Activated naive CD8-positive, alpha-beta T cell (primary cell): ENCODE data around the gene CACNG8.
"Not testable (repeated sequence)": the region's sequence is repeated elsewhere in the genome, so short reads cannot be mapped to it uniquely, and the experiment has no call there.

Source experiments
- H3K27ac Mint-ChIP-seq: one replicate; pipeline ENCODE4 v1.8.0; 2021; ENCODE audit warnings: mixed read lengths
- H3K27me3 Mint-ChIP-seq: one replicate; pipeline ENCODE4 v1.8.0; 2021; ENCODE audit warnings: mixed read lengths
- H3K36me3 Mint-ChIP-seq: one replicate; pipeline ENCODE4 v1.8.0; 2021; ENCODE audit warnings: mixed read lengths
- H3K4me1 Mint-ChIP-seq: one replicate; pipeline ENCODE4 v1.8.0; 2021; ENCODE audit warnings: low read depth, mixed read lengths
- H3K4me3 Mint-ChIP-seq: one replicate; pipeline ENCODE4 v1.8.0; 2021; ENCODE audit warnings: mild to moderate bottlenecking, mixed read lengths
- H3K9me3 Mint-ChIP-seq: one replicate; pipeline ENCODE4 v1.8.0; 2021; ENCODE audit warnings: low read depth, mixed read lengths

CACNG8 gene

DNA sequence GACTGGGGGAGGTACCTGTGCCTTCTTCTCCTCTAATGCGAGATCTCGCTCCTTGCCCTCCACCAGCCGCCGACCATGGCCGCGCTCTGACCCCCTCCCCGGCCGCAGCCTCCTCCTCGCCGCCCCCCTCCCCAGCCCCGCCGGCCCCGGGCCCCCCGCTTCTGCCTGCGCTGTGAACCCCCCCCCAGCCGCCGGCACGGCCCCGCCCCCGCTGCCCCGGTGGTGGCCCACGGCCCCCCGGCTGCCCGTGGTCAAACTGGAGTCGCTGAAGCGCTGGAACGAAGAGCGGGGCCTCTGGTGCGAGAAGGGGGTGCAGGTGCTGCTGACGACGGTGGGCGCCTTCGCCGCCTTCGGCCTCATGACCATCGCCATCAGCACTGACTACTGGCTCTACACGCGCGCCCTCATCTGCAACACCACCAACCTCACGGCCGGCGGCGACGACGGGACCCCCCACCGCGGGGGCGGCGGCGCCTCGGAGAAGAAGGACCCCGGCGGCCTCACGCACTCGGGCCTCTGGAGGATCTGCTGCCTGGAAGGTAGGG, at the start of gene CACNG8:
Gene CACNG8, plus strand, starts transcription at position 51 of the 545 bp plus-strand sequence.
- Mint-ChIP-seq H3K27ac (no peak within 1 kb of the TSS), H3K4me3 (no peak within 1 kb of the TSS), H3K4me1 (peaks cover 19% of the 10 kb centered on the region), H3K9me3 (no peaks in the 10 kb centered on the region), H3K27me3 (peaks cover 47% of the 10 kb centered on the region), H3K36me3 (no peaks in the 10 kb centered on the region)

DNA sequence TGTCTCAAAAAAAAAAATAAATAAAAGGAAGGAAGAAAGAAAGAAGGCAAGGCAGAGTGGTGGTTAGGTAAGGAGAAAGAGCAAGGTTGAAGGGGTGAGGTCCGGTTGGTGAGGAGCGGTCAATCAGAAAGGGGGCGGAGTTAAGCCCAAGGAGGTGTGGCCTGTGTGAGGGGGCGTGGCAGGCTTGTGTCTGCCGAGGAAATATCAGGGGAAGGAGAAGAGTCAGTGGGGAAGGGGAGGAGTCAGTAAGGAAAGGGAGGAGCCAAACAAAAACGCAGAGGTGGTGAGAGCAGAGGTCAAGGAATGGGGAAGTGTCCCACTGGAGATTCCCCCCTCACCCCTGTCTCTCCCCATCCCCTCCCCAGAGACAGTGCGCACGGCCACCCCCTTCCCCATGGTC, 47.7 kb upstream of the CACNG8 start:
- Mint-ChIP-seq H3K27me3 (peaks cover 28% of the 10 kb centered on the region), H3K27ac (no peak overlapping the region), H3K9me3 (no peaks in the 10 kb centered on the region), H3K4me1 (peaks cover under 1% of the 10 kb centered on the region), H3K36me3 (no peaks in the 10 kb centered on the region), H3K4me3 (no peak overlapping the region)

DNA sequence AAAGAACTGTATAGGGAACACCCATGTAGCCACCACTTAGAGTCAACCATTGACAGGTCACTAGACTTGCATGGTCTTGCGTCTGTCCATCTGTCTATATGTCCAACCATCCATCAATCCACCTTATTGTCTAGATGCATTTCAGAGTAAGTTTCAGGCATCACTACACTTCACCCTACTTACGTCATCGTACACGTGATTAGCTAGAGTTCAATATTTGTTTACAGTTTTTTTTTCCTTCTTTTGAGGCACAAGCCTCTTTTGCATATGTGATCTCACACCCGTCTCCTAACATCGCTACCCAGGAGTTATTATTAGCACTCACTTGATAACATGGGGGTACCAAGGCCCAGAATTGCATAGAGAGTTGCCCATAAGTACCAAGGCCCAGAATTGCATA, 46.7 kb upstream of the CACNG8 start:
- no peak overlapping the region for H3K4me3 Mint-ChIP-seq
- peaks cover 22% of the 10 kb centered on the region for H3K27me3 Mint-ChIP-seq
- H3K27ac Mint-ChIP-seq = no peak overlapping the region
- H3K4me1 Mint-ChIP-seq = no peaks in the 10 kb centered on the region
- no peaks in the 10 kb centered on the region for H3K9me3 Mint-ChIP-seq
- H3K36me3 Mint-ChIP-seq = no peaks in the 10 kb centered on the region

DNA sequence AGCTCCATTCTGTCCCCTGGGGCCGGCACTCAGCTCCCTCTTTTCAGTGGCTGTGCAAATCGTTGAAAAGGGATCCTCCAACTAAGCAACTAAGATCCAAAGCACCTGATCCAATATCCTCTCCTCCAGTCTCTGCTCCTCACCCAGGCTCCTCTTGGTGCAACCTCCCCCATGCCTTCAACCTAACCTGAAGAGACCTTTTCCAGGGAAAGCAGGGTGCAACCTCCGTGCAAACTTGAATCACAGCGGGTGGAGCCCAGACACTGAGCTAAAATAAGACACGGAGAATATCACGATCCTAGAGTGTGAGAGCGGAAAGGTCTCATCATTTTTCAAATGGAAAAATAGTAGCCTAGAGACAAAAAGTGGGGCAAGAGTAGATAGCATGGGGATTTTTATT, 45.4 kb upstream of the CACNG8 start:
- no peaks in the 10 kb centered on the region for H3K36me3 Mint-ChIP-seq
- no peaks in the 10 kb centered on the region for H3K4me1 Mint-ChIP-seq
- peaks cover 10% of the 10 kb centered on the region for H3K27me3 Mint-ChIP-seq
- no peaks in the 10 kb centered on the region for H3K9me3 Mint-ChIP-seq
- H3K27ac Mint-ChIP-seq = no peak overlapping the region
- no peak overlapping the region for H3K4me3 Mint-ChIP-seq

DNA sequence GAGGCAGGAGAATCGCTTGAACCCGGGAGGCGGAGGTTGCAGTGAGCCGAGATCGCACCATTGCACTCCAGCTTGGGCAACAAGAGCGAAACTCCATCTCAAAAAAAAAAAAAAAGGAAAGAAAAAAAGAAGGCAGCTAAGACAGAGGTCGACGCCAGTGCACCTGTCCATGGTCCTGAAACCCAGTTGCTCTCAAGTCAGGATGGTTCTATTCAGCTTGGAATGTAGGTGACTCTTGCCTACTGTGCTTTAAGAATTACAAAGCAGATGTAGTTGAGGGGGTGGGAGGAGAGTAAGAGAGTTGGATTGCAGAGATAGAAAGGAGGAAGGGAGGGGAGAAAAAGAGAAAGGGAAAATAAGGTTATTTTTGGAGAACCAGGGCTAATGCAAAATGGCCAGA, 35.0 kb upstream of the CACNG8 start:
- Mint-ChIP-seq H3K9me3 (no peaks in the 10 kb centered on the region), H3K4me3 (no peak overlapping the region), H3K27me3 (peaks cover 9% of the 10 kb centered on the region), H3K27ac (no peak overlapping the region), H3K36me3 (no peaks in the 10 kb centered on the region), H3K4me1 (no peaks in the 10 kb centered on the region)

DNA sequence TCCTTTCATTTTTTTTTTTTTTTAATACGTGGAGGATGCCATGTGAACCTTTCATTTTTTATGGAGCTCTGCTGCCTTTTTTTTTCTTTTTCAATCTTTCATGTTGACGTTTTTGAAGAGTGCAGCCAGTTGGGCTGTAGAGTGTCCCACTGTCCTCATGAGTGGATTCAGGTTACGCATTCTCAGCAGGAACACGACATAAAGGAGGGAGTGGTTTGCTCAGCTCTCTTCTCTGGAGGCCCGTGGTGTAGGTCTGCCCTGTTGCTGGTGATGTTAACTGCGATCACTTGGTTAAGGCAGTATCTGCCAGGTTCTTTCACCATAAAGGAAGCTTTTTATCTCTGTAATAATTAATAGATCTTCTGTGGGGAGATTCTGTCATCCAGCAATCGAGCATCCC, 26.7 kb upstream of the CACNG8 start:
- no peaks in the 10 kb centered on the region for H3K9me3 Mint-ChIP-seq
- H3K4me3 Mint-ChIP-seq = no peak overlapping the region
- H3K4me1 Mint-ChIP-seq = no peaks in the 10 kb centered on the region
- H3K27me3 Mint-ChIP-seq = peaks cover 23% of the 10 kb centered on the region
- H3K27ac Mint-ChIP-seq = no peak overlapping the region
- no peaks in the 10 kb centered on the region for H3K36me3 Mint-ChIP-seq

DNA sequence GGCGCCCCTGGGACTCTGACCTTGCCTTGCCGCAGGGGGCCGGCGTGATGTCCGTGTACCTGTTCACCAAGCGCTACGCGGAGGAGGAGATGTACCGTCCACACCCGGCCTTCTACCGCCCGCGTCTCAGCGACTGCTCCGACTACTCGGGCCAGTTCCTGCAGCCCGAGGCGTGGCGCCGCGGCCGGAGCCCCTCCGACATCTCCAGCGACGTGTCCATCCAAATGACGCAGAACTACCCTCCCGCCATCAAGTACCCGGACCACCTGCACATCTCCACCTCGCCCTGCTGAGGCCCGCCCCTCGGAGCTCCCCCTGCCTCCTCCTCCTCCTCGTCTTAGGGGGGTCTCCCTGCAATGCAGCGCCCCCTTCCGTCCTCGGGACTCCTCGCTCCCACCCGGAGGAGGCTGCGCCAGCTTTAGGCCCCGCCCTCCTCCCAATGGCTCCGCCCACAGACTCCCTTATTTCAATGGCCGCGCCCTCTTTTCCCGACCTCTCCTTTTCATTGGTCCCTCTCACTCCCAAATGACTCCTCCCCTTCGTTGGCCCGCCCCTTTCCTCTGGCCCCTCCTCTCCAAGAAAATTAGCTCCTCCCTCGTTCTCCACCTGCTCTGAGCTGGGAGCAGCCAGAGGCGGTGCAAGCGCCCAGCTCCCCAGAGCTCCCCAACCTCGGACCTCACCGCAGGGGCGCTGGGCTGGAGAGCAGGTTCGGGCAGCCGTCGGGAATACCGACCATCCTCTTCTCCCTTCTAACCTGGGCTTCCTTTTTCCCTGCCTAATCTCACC, 20.5 kb upstream of the CACNG8 start:
- no peak overlapping the region for H3K4me3 Mint-ChIP-seq
- peaks cover 2% of the 10 kb centered on the region for H3K4me1 Mint-ChIP-seq
- no peaks in the 10 kb centered on the region for H3K9me3 Mint-ChIP-seq
- H3K27me3 Mint-ChIP-seq = peaks cover 46% of the 10 kb centered on the region
- H3K36me3 Mint-ChIP-seq = no peaks in the 10 kb centered on the region
- H3K27ac Mint-ChIP-seq = no peak overlapping the region

DNA sequence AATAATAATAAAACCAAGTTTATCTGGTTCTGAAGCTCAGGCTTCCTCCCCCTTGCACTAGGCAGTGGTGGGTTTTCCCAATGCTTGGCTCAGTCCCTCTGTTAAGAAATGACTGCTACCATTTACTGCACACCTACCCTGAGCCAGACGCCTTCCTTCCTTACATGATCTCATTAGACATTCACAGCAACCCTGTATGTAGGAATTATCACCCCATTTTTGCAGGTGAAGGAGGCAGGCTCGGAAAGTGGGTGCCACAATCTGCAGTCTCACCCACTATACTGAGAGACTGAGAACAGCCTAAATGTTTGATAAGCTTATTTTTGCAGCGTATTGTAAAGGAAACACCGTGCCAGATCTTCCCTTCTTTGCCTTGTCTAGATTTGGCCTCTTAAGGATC, 18.3 kb upstream of the CACNG8 start:
- H3K27me3 Mint-ChIP-seq = peaks cover 42% of the 10 kb centered on the region
- H3K27ac Mint-ChIP-seq = no peak overlapping the region
- no peak overlapping the region for H3K4me3 Mint-ChIP-seq
- H3K36me3 Mint-ChIP-seq = no peaks in the 10 kb centered on the region
- no peaks in the 10 kb centered on the region for H3K9me3 Mint-ChIP-seq
- peaks cover 2% of the 10 kb centered on the region for H3K4me1 Mint-ChIP-seq

DNA sequence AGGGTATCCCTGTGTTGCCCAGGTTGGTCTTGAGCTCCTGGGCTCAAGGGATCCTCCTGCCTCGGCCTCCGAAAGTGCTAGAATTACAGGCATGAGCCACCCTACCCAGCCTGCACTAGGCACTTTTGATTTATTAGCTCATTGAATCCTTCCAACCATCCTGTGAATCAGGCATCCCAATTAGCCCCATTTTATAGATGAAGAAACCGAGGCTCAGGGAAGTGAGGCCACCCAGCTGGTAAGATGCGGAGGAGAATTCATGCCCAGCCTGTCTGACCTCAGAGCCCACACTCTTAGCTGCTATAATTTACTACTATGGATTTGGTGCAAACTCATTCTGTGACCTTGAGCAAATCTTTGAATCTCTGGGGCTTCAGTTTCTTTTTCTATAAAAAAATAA, 17.8 kb upstream of the CACNG8 start:
- no peaks in the 10 kb centered on the region for H3K36me3 Mint-ChIP-seq
- peaks cover 37% of the 10 kb centered on the region for H3K27me3 Mint-ChIP-seq
- peaks cover 2% of the 10 kb centered on the region for H3K4me1 Mint-ChIP-seq
- no peak overlapping the region for H3K27ac Mint-ChIP-seq
- H3K4me3 Mint-ChIP-seq = no peak overlapping the region
- no peaks in the 10 kb centered on the region for H3K9me3 Mint-ChIP-seq

DNA sequence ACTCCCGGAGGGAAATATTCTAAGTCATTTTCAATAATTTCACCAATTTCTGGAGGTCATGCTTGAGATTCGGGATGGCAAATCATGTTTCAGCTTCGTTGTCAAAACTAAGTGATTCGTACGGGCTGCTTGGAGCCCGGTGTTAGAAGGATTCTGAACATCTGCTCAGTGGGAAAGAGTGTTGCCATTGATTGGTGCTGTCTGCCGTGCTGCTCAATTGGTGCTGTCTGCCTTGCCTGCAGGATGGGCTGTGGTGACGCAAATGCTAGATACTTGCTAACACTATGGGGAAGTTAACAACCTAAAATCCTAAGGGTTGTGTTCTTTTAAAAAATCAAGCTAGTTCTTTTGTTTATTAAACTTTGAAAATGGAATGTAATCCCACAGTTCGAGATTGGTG, 17.3 kb upstream of the CACNG8 start:
- no peak overlapping the region for H3K27ac Mint-ChIP-seq
- H3K9me3 Mint-ChIP-seq = no peaks in the 10 kb centered on the region
- peaks cover 33% of the 10 kb centered on the region for H3K27me3 Mint-ChIP-seq
- peaks cover 2% of the 10 kb centered on the region for H3K4me1 Mint-ChIP-seq
- no peaks in the 10 kb centered on the region for H3K36me3 Mint-ChIP-seq
- no peak overlapping the region for H3K4me3 Mint-ChIP-seq

DNA sequence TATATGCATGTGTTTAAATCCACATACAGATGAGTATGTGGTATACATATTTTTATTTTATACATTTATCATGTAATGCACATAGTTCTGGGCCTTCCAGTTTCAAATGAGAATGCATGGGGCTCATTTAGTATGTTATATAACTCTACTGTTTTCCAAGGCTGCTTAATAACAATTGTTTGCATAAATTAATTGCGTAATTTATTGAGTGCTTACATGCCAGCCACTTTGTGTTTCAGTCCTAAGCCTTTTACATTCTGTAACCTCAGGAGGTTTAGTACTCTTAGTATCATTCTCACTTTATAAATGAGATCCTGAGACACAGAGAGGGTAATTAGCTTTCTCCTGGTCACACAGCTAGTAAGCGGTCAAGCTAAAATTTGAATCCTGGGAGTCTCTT, 16.7 kb upstream of the CACNG8 start:
- peaks cover 31% of the 10 kb centered on the region for H3K27me3 Mint-ChIP-seq

DNA sequence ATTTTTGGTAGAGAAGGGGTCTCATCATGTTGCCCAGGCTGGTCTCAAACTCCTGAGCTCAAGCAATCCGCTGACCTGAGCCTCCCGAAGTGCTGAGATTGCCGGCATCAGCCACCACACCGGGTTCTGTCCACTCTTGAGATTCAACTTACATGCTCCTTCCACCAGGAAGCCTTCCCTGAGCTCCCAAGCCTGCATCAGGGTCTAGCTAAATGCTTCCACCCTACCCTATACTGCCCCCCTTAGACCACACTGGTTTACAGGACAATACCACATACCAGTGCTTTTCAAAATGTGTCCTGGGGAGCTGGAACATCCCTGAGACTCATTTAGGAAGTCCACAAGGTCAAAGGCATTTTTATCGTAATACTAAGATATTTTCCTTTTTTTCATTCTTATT, 15.1 kb upstream of the CACNG8 start:
- Mint-ChIP-seq H3K27me3 (peaks cover 32% of the 10 kb centered on the region), H3K4me3 (no peak overlapping the region), H3K9me3 (no peaks in the 10 kb centered on the region), H3K27ac (no peak overlapping the region), H3K36me3 (no peaks in the 10 kb centered on the region), H3K4me1 (peaks cover 2% of the 10 kb centered on the region)

More for the DNA sequence above, 16.7 kb upstream of the CACNG8 start:
- Mint-ChIP-seq H3K4me1 (peaks cover 2% of the 10 kb centered on the region), H3K36me3 (no peaks in the 10 kb centered on the region), H3K9me3 (no peaks in the 10 kb centered on the region), H3K4me3 (no peak overlapping the region), H3K27ac (no peak overlapping the region)

DNA sequence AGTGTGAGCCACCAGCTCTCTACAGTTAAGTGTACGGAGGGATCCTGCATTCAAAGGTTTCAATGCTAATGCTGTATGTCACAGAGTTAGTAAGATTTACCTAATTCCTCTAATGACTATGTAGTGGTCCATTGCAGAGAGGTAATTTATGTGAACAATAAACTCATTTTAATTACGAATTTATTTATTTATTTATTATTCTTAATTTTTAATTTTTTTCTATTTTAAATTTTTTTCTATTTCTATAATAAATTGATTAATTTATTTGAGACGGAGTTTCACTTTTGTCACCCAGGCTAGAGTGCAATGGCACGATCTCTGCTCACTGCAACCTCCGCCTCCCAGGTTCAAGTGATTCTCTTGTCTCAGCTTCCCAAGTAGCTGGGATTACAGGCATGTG, 14.1 kb upstream of the CACNG8 start:
- H3K4me3 Mint-ChIP-seq, H3K9me3 Mint-ChIP-seq, H3K36me3 Mint-ChIP-seq, H3K27ac Mint-ChIP-seq, H3K4me1 Mint-ChIP-seq: not testable (repeated sequence)
- peaks cover 32% of the 10 kb centered on the region for H3K27me3 Mint-ChIP-seq

DNA sequence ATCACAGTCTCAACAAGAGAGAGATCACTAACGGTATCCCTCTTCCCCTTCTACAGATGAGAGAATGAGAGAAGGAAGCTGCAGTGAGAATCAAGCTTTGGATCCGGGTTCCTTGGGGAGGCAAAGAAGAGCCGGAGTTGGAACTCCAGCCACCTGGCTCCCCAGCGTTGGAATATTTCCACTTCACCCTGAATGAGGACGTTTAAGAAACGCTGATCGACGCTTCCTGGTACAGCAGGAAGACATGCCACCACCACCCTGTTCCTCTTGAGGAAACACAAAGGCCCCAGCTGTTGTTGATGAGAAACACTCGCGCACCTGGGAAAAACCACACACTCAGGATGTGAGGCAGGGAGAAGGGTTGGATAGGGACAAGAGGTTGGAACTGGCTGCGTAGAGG, 11.3 kb upstream of the CACNG8 start:
- Mint-ChIP-seq H3K4me1 (no peaks in the 10 kb centered on the region), H3K9me3 (no peaks in the 10 kb centered on the region), H3K36me3 (no peaks in the 10 kb centered on the region), H3K27ac (no peak overlapping the region), H3K27me3 (peaks cover 21% of the 10 kb centered on the region), H3K4me3 (no peak overlapping the region)

DNA sequence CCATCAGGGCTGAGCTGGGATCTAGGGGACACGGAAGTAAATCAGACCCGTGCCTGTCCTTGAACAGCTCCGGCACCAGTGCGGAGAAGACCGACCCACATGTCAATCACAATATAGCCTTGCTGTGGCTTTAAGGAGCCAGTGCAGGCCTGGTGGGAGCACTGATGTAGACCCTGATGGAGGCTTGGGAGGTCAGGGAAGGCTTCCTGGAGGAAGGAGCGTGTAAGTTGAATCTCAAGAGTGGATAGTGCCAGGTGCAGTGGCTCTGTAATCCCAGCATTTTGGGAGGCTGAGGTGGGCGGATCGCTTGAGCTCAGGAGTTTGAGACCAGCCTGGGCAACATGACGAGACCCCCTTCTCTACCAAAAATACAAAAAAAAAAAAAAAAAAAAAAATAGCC, 10.8 kb upstream of the CACNG8 start:
- Mint-ChIP-seq H3K27me3 (peaks cover 23% of the 10 kb centered on the region), H3K36me3 (no peaks in the 10 kb centered on the region), H3K4me1 (no peaks in the 10 kb centered on the region), H3K9me3 (no peaks in the 10 kb centered on the region), H3K27ac (no peak overlapping the region), H3K4me3 (no peak overlapping the region)

DNA sequence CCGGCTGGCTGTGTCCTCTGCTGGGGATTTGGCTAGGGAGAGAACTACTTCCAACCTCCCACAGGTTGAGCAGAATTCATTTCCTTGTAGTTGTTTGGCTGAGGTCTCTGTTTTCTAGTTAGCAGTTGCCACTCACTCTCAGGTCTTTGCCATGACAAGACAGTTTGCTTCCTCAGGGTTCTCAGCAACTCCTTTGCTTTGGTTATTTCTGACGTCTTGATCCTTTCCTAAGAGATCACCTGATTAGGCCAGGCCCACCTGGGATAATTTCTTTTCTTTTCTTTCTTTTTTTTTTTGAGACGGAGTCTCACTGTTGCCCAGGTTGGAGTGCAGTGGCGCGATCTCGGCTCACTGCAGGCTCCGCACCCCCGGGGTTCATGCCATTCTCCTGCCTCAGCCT, 9.4 kb upstream of the CACNG8 start:
- Mint-ChIP-seq H3K36me3 (no peaks in the 10 kb centered on the region), H3K4me1 (peaks cover 1% of the 10 kb centered on the region), H3K27me3 (peaks cover 29% of the 10 kb centered on the region), H3K27ac (no peak overlapping the region), H3K4me3 (no peak overlapping the region), H3K9me3 (no peaks in the 10 kb centered on the region)
